T-helper 17 cell (primary cell): ENCODE data around the gene USP12. TPM values are rescaled to one million over a fixed set of nuclear protein-coding genes. Genes with fewer than 3 reads are reported as not detected.

ENCODE experiments used
- ATAC-seq: fragments of 150-1000 bp; cut with Tn5 transposase; 2 replicates; pipeline ENCODE4 v1.10.0; 2021; ENCODE audit warnings: mild to moderate bottlenecking, moderate library complexity
- DNase-seq, 3 donors: peaks; one replicate each; pipeline versions ENCODE4 v3.0.0 to v3.0.0-alpha.2; 2020 to 2021
- H3K9me3 ChIP-seq: one replicate; pipeline ENCODE4 v1.7.0; 2013; ENCODE audit warnings: low read length, mild to moderate bottlenecking; ENCODE audit not compliant: control insufficient read depth, poor library complexity, severe bottlenecking
- H3K27ac Mint-ChIP-seq: one replicate; pipeline ENCODE4 v1.8.0; 2022; ENCODE audit warnings: mild to moderate bottlenecking, moderate library complexity, mixed read lengths
- H3K27me3 Mint-ChIP-seq: one replicate; pipeline ENCODE4 v1.8.0; 2022; ENCODE audit warnings: mixed read lengths
- H3K36me3 Mint-ChIP-seq: one replicate; pipeline ENCODE4 v1.8.0; 2022; ENCODE audit warnings: low read depth, mixed read lengths
- H3K4me1 Mint-ChIP-seq: one replicate; pipeline ENCODE4 v1.8.0; 2022; ENCODE audit warnings: mild to moderate bottlenecking, mixed read lengths
- H3K4me3 Mint-ChIP-seq: one replicate; pipeline ENCODE4 v1.8.0; 2022; ENCODE audit warnings: mild to moderate bottlenecking, moderate library complexity, mixed read lengths
- total RNA-seq, 4 donors: library from RNA in 2 of 4; stranded (reverse) in 2 of 4; gene quantifications; one replicate each; pipeline ENCODE4 v1.2.3 and lab custom pipeline; 2022 to 2026

USP12 gene
- total RNA-seq, 2 donors from 2014 or later = 36.6 to 44.5 TPM

DNA sequence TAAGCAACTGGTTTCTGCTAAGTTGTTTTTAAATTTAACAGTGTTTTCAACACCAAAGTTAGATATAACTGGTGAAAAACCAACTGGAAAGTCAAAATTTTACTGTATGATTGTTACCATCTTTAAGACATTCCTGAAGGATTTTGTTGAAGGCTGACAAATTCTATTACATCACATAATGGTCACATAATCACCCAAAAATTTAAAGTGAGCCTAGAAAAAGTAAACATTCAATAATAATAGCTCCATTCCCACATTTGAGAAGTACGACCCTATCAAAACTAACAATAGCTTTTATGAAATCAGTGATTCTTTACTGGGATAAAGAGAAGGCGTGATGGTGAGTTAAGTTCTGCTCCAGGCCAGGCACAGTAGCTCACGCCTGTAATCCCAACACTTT lies 51.6 kb downstream of the USP12 start:
- DNase-seq (no peak), ATAC-seq (no peak)
- Mint-ChIP-seq H3K4me3 (no peak overlapping the region), H3K36me3 (no peaks in the 10 kb centered on the region), H3K27ac (no peak overlapping the region), H3K27me3 (no peaks in the 10 kb centered on the region), H3K4me1 (peaks cover 29% of the 10 kb centered on the region)
- no peaks in the 10 kb centered on the region for H3K9me3 ChIP-seq

DNA sequence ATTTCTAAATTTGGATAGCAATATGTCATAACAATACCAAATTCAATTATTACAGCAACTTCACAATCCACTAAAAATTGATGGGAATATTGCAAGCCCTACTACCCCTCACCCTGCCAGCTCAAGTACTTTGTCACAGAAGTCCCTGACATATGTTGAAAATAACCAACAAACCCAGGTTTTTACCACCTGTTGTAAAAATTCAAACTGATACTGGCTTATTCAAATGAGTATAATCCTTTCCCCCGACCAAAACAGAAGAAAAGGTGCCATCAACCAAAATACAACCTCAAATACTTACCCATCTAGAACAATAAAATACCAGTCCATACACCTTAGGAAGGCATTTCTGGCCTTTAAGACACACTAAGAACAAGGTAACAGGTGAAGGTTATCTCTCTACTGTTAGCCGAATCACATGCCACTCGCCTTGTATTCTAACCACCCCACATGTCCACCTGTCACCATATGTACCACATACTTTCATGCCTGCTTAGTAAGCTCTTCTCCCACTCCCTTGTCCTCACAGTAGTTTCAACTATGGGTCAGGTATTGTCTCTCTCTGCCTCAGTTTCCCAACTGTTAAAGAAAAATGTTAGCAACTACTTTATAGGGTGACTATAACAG lies 53.1 kb downstream of the USP12 start:
- DNase-seq = no peak
- Mint-ChIP-seq H3K27me3 (no peaks in the 10 kb centered on the region), H3K36me3 (peaks cover 1% of the 10 kb centered on the region), H3K27ac (peak overlapping the region; percentile 16), H3K4me1 (peaks cover 27% of the 10 kb centered on the region), H3K4me3 (no peak overlapping the region)
- ATAC-seq = no peak
- H3K9me3 ChIP-seq = no peaks in the 10 kb centered on the region

DNA sequence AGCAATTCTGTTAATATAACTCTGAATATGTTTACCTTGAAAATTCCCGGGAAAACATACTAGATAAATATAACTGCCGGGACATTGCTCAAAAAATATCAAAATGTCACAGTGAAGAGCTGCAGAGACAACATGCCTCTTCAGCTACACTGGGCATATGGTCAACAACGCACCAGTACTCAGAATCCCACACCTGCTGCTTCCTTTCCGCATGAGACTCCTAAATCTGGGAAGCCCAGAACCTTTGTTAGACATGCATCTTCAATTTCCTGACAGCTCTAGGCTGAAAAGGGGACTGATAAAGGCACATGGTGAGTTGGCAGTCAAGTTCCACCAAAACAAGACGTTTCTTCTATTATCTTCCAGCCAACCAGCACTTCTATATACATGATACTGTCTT lies 53.7 kb downstream of the USP12 start:
- peaks cover 5% of the 10 kb centered on the region for H3K36me3 Mint-ChIP-seq

DNA sequence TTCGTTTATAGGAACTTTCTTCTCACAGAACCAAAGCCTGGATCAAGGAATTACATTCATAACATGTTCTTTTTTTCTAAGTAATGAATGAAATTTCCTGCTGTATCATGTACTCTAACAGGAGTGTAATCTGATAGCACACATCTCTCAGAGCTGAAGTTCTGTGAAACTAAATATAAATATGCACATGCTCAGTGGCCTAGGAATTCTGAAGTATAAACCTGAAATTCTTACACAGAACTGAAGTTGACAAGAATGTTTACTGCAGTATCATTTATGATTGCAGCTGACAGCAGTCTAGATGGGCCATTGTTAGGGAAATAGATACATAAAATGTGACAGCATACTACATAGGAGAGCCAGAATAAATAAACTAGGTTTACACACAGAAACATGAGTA lies 54.5 kb downstream of the USP12 start:
- no peak for DNase-seq
- no peaks in the 10 kb centered on the region for H3K9me3 ChIP-seq
- Mint-ChIP-seq H3K27me3 (no peaks in the 10 kb centered on the region), H3K27ac (no peak overlapping the region), H3K4me1 (peaks cover 35% of the 10 kb centered on the region), H3K36me3 (peaks cover 5% of the 10 kb centered on the region), H3K4me3 (no peak overlapping the region)
- no peak for ATAC-seq

More for the DNA sequence above, 53.7 kb downstream of the USP12 start:
- no peaks in the 10 kb centered on the region for H3K9me3 ChIP-seq
- no peak for DNase-seq
- Mint-ChIP-seq H3K27me3 (no peaks in the 10 kb centered on the region), H3K4me3 (no peak overlapping the region), H3K27ac (no peak overlapping the region), H3K4me1 (peaks cover 33% of the 10 kb centered on the region)
- no peak for ATAC-seq

DNA sequence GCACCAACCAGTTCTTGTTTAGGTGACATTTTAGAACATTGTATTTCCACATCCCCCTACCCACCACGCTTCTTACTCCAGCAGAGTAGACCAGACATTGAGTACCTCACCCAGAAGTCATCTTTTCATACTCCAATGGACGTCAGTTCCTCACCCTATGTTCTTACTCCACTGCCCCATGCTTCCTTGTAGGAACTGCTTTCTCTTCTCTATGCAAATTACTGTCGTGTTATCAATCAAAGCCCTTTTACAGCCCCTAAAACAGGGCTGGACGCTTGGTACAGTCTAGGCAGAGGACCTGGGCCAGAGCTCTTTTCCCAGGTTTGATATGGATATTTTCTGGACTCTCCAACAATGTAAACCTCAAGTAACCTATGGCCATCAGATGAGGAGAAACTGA lies 58.2 kb downstream of the USP12 start:
- no peaks in the 10 kb centered on the region for H3K9me3 ChIP-seq
- Mint-ChIP-seq H3K4me1 (peaks cover 16% of the 10 kb centered on the region), H3K36me3 (peaks cover 5% of the 10 kb centered on the region)

DNA sequence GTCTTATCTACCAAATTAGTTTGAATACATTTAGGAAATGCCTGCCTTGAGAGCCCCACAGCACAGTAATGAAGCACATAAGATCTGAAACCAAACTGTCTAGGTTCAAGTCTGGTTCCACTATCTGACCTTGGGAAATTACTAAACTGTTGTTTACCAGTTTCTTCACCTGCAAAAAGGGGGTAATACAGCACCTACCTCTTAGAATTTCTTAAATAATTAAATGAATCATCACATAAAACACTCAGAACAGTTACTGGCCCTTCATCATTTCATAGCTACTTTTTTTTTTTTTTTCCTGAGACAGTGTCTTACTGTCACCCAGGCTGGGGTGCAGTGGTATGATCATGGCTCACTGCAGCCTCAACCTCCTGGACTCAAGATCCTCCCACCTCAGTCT lies 59.6 kb downstream of the USP12 start:
- Mint-ChIP-seq H3K4me1 (peaks cover 15% of the 10 kb centered on the region), H3K27me3 (no peaks in the 10 kb centered on the region), H3K27ac (no peak overlapping the region), H3K4me3 (no peak overlapping the region), H3K36me3 (peaks cover 5% of the 10 kb centered on the region)
- ATAC-seq (no peak), DNase-seq (no peak)
- H3K9me3 ChIP-seq = no peaks in the 10 kb centered on the region

More for the DNA sequence above, 58.2 kb downstream of the USP12 start:
- DNase-seq = no peak
- Mint-ChIP-seq H3K27me3 (no peaks in the 10 kb centered on the region), H3K4me3 (no peak overlapping the region), H3K27ac (peak overlapping the region; percentile 35)
- no peak for ATAC-seq

DNA sequence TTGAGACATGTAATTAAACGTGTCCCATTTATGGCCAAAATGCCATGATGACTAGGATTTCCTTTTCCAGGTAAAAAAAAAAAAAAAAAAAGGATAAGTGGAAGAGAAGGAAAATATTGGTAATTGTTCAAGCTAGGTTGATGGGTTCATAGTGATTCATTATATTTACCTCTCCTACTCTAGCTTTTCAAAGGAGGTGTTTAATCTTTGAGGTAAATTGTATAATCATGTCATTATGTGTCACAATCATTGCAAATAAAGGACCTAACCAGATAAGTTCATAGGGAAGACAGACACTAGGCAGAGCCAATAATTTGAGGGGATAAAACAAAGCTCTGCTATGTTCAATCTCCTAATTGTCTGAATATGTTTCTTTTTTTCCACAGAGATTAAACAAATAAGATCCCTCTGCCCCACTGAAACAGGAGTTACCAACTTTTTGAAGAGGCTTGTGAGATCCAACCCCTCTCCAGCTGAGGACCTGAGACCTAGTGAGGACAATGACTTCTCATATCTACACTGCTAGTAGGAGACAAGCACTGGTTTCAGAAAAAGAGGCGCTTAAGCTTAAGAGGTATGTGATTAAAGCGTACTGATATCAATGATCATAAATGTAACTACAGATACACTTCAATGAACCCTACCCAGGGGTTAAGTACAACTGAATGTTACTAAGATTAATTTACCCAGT lies 61.4 kb downstream of the USP12 start:
- Mint-ChIP-seq H3K27ac (no peak overlapping the region), H3K36me3 (peaks cover 5% of the 10 kb centered on the region)

DNA sequence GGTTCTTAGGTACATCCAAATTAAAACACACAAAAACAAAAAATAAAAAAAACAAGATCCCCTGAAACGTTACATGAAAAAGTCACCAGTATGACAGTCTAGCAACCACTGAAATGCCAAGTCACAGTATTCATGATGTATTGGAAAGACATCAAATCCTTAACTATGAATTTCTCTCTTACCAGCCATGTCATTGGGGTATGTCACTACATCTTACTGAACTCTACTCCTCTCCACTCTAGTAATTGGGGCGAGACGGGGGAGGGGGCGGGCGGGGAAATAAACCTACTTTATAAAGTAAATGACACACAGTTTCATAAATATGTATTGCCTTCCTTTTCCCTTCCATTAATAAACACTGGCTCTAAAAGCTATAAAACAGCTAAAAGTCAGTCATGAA lies 65.5 kb downstream of the USP12 start:
- H3K36me3 Mint-ChIP-seq = peaks cover 3% of the 10 kb centered on the region
- DNase-seq = no peak

More for the DNA sequence above, 61.4 kb downstream of the USP12 start:
- no peak for DNase-seq
- ATAC-seq = no peak
- no peaks in the 10 kb centered on the region for H3K27me3 Mint-ChIP-seq
- peaks cover 14% of the 10 kb centered on the region for H3K4me1 Mint-ChIP-seq
- no peaks in the 10 kb centered on the region for H3K9me3 ChIP-seq
- H3K4me3 Mint-ChIP-seq = no peak overlapping the region

DNA sequence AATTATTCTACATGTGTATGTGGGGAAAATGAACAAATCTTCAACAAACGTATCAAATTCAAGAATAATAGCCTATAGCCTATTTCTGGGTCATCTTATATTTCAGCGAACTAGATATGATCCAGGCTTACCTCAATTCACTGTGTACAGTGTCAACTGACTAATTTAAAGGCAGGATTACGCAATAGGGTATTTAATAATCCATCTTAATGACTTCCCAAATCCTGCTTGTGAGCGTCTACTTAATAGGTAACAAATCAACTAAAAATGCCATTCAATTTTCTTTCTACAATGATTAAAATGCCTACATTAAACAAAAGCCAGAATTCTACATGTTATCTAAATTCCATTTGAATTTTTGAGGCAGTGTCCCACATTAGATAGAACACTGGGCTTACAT lies 67.0 kb downstream of the USP12 start:
- no peaks in the 10 kb centered on the region for H3K9me3 ChIP-seq

More for the DNA sequence above, 65.5 kb downstream of the USP12 start:
- no peak for ATAC-seq
- Mint-ChIP-seq H3K4me1 (peaks cover 5% of the 10 kb centered on the region), H3K4me3 (no peak overlapping the region), H3K27me3 (no peaks in the 10 kb centered on the region), H3K27ac (peak overlapping the region; percentile 27)
- no peaks in the 10 kb centered on the region for H3K9me3 ChIP-seq

DNA sequence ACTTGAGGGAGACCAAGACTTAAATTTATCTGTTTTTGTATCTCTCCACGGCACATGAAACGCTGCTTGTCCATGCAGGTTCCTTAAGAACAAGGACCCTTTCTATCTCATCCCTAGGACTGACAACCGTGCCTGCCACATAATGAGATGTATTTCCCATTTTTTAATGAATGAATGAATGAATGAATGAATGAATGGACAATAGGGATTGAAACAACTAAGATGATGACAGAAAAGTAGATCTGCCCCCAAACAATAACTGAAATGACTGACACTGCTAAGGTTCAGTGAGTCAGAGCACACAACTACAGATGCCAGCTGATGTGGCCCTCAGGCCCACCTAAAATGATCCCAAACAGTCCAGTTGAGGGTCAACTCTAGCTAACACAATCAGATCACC lies 69.8 kb downstream of the USP12 start:
- DNase-seq (no peak), ATAC-seq (no peak)
- Mint-ChIP-seq H3K36me3 (peaks cover 8% of the 10 kb centered on the region), H3K4me1 (peaks cover 18% of the 10 kb centered on the region), H3K27me3 (no peaks in the 10 kb centered on the region), H3K4me3 (no peak overlapping the region), H3K27ac (no peak overlapping the region)
- H3K9me3 ChIP-seq = no peaks in the 10 kb centered on the region

More for the DNA sequence above, 67.0 kb downstream of the USP12 start:
- no peak overlapping the region for H3K27ac Mint-ChIP-seq
- DNase-seq (no peak), ATAC-seq (no peak)
- no peaks in the 10 kb centered on the region for H3K27me3 Mint-ChIP-seq
- peaks cover 11% of the 10 kb centered on the region for H3K4me1 Mint-ChIP-seq
- peaks cover 8% of the 10 kb centered on the region for H3K36me3 Mint-ChIP-seq
- H3K4me3 Mint-ChIP-seq = no peak overlapping the region

DNA sequence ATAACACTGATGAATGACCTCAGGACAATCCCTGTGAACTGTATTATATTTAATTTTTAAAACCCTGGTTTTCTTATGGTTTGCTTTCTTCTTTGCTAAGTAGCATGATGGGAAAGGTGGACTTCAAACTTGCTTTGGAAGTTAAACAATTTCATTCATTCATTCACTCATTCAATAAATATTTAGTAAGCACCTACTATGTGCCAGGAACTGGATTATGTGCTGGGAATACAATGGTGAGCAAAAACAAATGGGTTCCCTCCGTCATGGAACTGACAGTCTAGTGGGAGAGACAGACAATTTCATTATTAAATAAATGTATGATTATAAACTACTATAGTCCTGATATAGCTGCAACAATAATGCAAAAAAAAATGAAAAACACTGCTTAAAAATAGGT lies 70.3 kb downstream of the USP12 start:
- H3K9me3 ChIP-seq = no peaks in the 10 kb centered on the region
- Mint-ChIP-seq H3K27me3 (no peaks in the 10 kb centered on the region), H3K4me1 (peaks cover 16% of the 10 kb centered on the region), H3K4me3 (no peak overlapping the region), H3K27ac (no peak overlapping the region), H3K36me3 (peaks cover 8% of the 10 kb centered on the region)
- no peak for ATAC-seq
- no peak for DNase-seq

DNA sequence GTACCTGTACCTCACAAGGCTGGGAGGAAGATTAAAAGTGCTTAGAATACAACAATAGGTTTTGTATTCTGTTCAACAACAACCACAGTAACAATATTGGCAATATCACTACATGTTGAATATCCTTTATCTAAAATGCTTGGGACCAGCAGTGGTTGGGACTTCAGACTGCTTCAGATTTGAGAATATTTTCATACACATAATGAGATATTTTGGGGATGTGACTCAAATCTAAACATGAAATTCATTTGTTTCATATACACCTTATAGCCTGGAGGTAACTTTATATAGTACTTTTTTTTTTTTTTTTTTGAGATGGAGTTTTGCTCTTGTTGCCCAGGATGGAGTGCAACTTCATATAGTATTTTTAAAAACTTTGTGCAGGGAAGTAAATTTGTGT lies 73.9 kb downstream of the USP12 start:
- H3K4me1 Mint-ChIP-seq = peaks cover 17% of the 10 kb centered on the region
- H3K4me3 Mint-ChIP-seq = no peak overlapping the region
- H3K27me3 Mint-ChIP-seq = no peaks in the 10 kb centered on the region
- ATAC-seq = no peak
- H3K9me3 ChIP-seq = no peaks in the 10 kb centered on the region
- no peak for DNase-seq
- H3K27ac Mint-ChIP-seq = no peak overlapping the region
- peaks cover 10% of the 10 kb centered on the region for H3K36me3 Mint-ChIP-seq

DNA sequence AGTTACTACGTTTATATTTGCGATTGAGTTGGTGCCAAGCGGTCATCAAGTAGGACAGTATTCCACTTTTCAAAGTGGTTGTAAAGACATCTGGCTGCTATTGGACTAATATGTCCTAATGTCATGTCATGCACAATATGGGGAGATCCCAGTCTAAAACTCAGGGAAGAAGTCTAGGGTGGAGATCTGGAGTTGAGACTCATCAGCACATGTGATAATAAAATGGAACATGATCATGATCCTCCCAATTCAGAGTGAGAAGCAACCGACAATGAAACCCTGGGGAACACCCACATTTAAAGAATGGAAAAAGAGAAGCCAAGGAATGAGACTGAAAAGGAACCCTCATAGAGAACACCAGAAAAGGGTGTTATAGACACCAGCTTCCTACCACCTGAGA lies 80.2 kb downstream of the USP12 start:
- DNase-seq (no peak), ATAC-seq (no peak)
- Mint-ChIP-seq H3K27ac (no peak overlapping the region), H3K4me1 (peaks cover 9% of the 10 kb centered on the region), H3K4me3 (no peak overlapping the region), H3K36me3 (peaks cover 13% of the 10 kb centered on the region), H3K27me3 (no peaks in the 10 kb centered on the region)
- no peaks in the 10 kb centered on the region for H3K9me3 ChIP-seq

DNA sequence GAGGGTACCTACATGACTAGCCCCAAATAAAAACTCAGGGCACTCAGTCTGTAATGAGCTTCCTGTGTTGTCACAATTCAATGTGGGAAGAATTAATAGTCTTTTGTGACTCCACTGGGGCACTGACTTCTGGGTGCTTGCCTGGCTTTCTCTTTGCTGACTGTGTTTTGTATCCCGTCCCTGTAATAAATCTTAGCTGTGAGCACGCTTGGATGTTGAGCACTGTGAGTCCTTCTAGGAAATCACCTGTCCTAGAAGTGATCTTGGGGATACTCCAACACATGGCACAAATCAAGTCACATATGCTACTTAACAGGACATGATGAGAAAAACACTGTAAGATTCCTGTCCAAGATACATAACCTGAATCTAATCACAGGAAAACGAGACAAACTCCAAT lies 83.0 kb downstream of the USP12 start:
- peaks cover 7% of the 10 kb centered on the region for H3K4me1 Mint-ChIP-seq
- H3K36me3 Mint-ChIP-seq = peaks cover 13% of the 10 kb centered on the region
- no peak overlapping the region for H3K27ac Mint-ChIP-seq
- H3K9me3 ChIP-seq = no peaks in the 10 kb centered on the region
- no peaks in the 10 kb centered on the region for H3K27me3 Mint-ChIP-seq
- H3K4me3 Mint-ChIP-seq = no peak overlapping the region
- DNase-seq = no peak
- ATAC-seq = no peak
